Left forelimb (tissue), 1 donor: ENCODE results near the gene CDK5.
A peak's percentile ranks its signal among the peaks of the same experiment; 100 is the strongest.

Experiments used
- DNase-seq: peaks from one replicate; pipeline ENCODE4 v3.0.0-alpha.2; 2018; ENCODE audit warnings: low spot score

The CDK5 gene

GRCh38 chr7:151086802-151087244 is 29.1 kb upstream of the CDK5 start:
- DNase-seq, result no peak

- DNase-seq, result peak; percentile 92
Observed at GRCh38 chr7:151085691-151086620, 28.3 kb upstream of the CDK5 start, which contains the start of gene AGAP3. Gene AGAP3 (plus strand): TSS chr7:151086475. CDS start chr7:151086742, 267 bp downstream.

- DNase-seq, result no peak
Observed at GRCh38 chr7:151085329-151085690, 27.6 kb upstream of the CDK5 start.

- no peak for DNase-seq
Observed at GRCh38 chr7:151083824-151084160, 26.1 kb upstream of the CDK5 start.

GRCh38 chr7:151083071-151083823 is 25.6 kb upstream of the CDK5 start, which contains the start of gene TMUB1:
Gene TMUB1 (minus strand): TSS chr7:151083493. CDS start chr7:151082563, 930 bp downstream.
- peak; percentile 86 for DNase-seq

- no peak for DNase-seq
Observed at GRCh38 chr7:151082141-151083070, 24.7 kb upstream of the CDK5 start.

GRCh38 chr7:151081170-151082101 is 23.7 kb upstream of the CDK5 start:
- DNase-seq, result no peak

- peak; percentile 93 for DNase-seq
Observed at GRCh38 chr7:151080522-151081169, 22.9 kb upstream of the CDK5 start, which contains the start of gene FASTK. Gene FASTK (minus strand): TSS chr7:151080809. CDS start chr7:151080766, 43 bp downstream.

- DNase-seq, result no peak
Observed at GRCh38 chr7:151080067-151080521, 22.4 kb upstream of the CDK5 start.

GRCh38 chr7:151079199-151079910 is 21.7 kb upstream of the CDK5 start:
- DNase-seq, result no peak

GRCh38 chr7:151078233-151079040 is 20.7 kb upstream of the CDK5 start:
- no peak for DNase-seq

- DNase-seq, result no peak
Observed at GRCh38 chr7:151077705-151078232, 20.1 kb upstream of the CDK5 start.

- DNase-seq, result no peak
Observed at GRCh38 chr7:151076863-151077704, 19.4 kb upstream of the CDK5 start.

- no peak for DNase-seq
Observed at GRCh38 chr7:151075978-151076426, 18.3 kb upstream of the CDK5 start.

- DNase-seq, result no peak
Observed at GRCh38 chr7:151075662-151075971, 17.9 kb upstream of the CDK5 start.

- DNase-seq, result no peak
Observed at GRCh38 chr7:151074817-151075661, 17.3 kb upstream of the CDK5 start.
